ENCODE measurements around the gene NUP62.
"Not testable (repeated sequence)": the region's sequence is repeated elsewhere in the genome, so short reads cannot be mapped to it uniquely, and the experiment has no call there.

- not testable (repeated sequence) for TF ChIP-seq CTCF (IDR thresholded peaks at IDR 0.05; ENCODE audit: borderline replicate concordance, extremely low read depth, low read length, poor library complexity, severe bottlenecking); EZH2 (IDR thresholded peaks at IDR 0.05; ENCODE audit: borderline replicate concordance, low read depth, low read length, severe bottlenecking)
Measured at GRCh38 chr19:49944567-49944966, 15.3 kb upstream of the NUP62 start.
